Measurements from ENCODE around the gene IGSF23. TPM values are rescaled to one million over a fixed set of nuclear protein-coding genes. Genes with fewer than 3 reads are reported as not detected.
A peak's percentile ranks its signal among the peaks of the same experiment; 100 is the strongest.
"Not testable (repeated sequence)": the region's sequence is repeated elsewhere in the genome, so short reads cannot be mapped to it uniquely, and the experiment has no call there.

Gene IGSF23
- total RNA-seq, 1 experiment from 2014 or later, result not detected

GRCh38 chr19:44611812-44612295, 1.5 kb upstream of the IGSF23 start:
- peak; percentile 62 for DNase-seq (ENCODE audit: low spot score)

- no peak for DNase-seq (ENCODE audit: low spot score)
Measured at GRCh38 chr19:44614313-44614712, 950 bp downstream of the IGSF23 start.

- no peak for DNase-seq (ENCODE audit: low spot score)
Measured at GRCh38 chr19:44615863-44616247, 2.5 kb downstream of the IGSF23 start.

- no peak for DNase-seq (ENCODE audit: low spot score)
Measured at GRCh38 chr19:44617110-44617880, 3.9 kb downstream of the IGSF23 start.

- DNase-seq (ENCODE audit: low spot score), result no peak
Measured at GRCh38 chr19:44618640-44619357, 5.4 kb downstream of the IGSF23 start.

- no peak for DNase-seq (ENCODE audit: low spot score)
Measured at GRCh38 chr19:44620667-44621066, 7.3 kb downstream of the IGSF23 start.

GRCh38 chr19:44621367-44621766, 8.0 kb downstream of the IGSF23 start:
- DNase-seq (ENCODE audit: low spot score), result no peak

- DNase-seq (ENCODE audit: low spot score), result peak; percentile 64
Measured at GRCh38 chr19:44623080-44623479, 9.7 kb downstream of the IGSF23 start.

GRCh38 chr19:44623626-44624025, 10.3 kb downstream of the IGSF23 start:
- no peak for DNase-seq (ENCODE audit: low spot score)

GRCh38 chr19:44624840-44625354, 11.5 kb downstream of the IGSF23 start:
- no peak for DNase-seq (ENCODE audit: low spot score)

GRCh38 chr19:44625637-44626036, 12.3 kb downstream of the IGSF23 start:
- DNase-seq (ENCODE audit: low spot score), result not testable (repeated sequence)

GRCh38 chr19:44626048-44626624, 12.8 kb downstream of the IGSF23 start:
- peak; percentile 94 for DNase-seq (ENCODE audit: low spot score)

GRCh38 chr19:44627631-44628030, 14.3 kb downstream of the IGSF23 start:
- no peak for DNase-seq (ENCODE audit: low spot score)

GRCh38 chr19:44628793-44629192, 15.4 kb downstream of the IGSF23 start:
- DNase-seq (ENCODE audit: low spot score), result no peak

GRCh38 chr19:44631611-44632010, 18.2 kb downstream of the IGSF23 start:
- DNase-seq (ENCODE audit: low spot score), result not testable (repeated sequence)

- not testable (repeated sequence) for DNase-seq (ENCODE audit: low spot score)
Measured at GRCh38 chr19:44634058-44634457, 20.7 kb downstream of the IGSF23 start.

GRCh38 chr19:44634785-44635184, 21.4 kb downstream of the IGSF23 start:
- no peak for DNase-seq (ENCODE audit: low spot score)

- DNase-seq (ENCODE audit: low spot score), result no peak
Measured at GRCh38 chr19:44635581-44636438, 22.4 kb downstream of the IGSF23 start.

GRCh38 chr19:44636439-44637389, 23.4 kb downstream of the IGSF23 start:
- DNase-seq (ENCODE audit: low spot score), result no peak

GRCh38 chr19:44637390-44637764, 24.0 kb downstream of the IGSF23 start:
- no peak for DNase-seq (ENCODE audit: low spot score)

Measured in HT-29 (cell line).